Left hindlimb (tissue), 1 donor: ENCODE data around the gene AGR2.
"Not testable (repeated sequence)": the region's sequence is repeated elsewhere in the genome, so short reads cannot be mapped to it uniquely, and the experiment has no call there.

Experiments used
- DNase-seq: peaks from one replicate; pipeline ENCODE4 v3.0.0-alpha.2; 2018

Gene AGR2

DNA sequence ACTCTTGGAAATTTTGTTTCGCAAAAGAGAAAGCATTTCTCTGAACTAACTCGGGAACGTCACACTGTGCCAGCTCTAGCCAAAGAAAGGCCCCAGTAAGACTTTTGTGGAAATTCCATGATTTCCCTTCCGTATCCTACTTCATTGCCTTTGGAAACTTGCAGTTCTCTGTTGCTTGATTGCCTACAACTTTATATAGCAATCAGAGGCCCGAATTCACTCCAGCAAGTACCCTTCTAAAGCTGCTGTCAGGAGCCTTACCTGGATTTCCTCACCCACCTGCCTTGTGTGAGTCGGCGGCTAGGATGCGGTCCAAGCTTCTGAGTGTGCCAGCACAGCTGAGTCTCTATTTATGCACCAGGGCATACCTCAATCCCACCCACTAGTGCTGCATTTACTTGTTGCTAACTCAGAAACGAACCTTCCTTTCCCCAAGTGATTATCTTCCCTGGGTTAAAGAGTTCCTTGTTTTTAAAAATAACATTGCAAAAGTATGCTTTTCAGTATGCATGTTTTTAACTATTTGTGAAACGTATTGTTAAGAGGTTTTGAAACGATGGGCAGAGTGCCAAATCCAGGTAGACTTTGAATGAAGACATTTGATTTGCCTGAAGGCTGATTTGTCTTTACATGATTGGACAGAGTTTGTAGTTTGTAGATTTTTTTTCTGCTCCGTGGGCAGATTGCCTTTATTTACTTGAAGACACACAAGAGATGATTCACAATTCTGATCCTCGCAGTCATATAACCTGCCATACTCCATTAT lies at the start of gene AGR2:
Gene AGR2, minus strand, starts transcription at position 326 of the 766 bp plus-strand sequence. CDS start 3,203 bp downstream, outside the sequence.
- DNase-seq: no peak

DNA sequence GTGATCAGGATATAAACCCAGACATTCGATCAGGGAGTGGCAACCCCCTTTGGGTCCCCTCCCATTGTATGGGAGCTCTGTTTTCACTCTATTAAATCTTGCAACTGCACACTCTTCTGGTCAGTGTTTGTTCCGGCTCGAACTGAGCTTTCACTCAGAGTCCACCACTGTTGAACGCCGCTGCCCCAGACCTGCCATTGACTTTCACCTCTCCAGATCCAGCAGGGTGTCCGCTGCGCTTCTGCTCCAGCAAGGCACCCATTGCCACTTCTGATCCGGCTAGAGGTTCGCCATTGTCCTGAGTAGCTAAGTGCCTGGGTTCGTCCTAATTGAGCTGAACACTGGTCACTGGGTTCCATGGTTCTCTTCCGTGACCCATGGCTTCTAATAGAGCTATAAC lies 48.4 kb upstream of the AGR2 start:
- DNase-seq: not testable (repeated sequence)

DNA sequence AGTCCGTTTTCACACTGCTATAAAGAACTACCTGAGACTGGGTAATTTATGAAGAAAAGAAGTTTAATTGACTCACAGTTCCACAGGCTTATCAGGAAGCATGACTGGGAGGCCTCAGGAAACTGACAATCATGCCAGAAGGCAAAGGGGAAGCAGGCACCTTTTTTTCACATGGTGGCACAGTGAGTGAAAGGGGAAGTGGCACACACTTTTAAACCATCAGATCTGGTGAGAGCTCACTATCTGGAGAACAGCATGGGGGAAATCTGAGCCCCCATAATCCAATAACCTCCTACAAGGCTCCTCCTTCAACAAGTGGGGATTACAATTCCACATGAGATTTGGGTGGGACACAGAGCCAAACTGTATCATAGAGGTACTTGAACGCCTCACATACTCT lies 47.0 kb upstream of the AGR2 start:
- DNase-seq: no peak

DNA sequence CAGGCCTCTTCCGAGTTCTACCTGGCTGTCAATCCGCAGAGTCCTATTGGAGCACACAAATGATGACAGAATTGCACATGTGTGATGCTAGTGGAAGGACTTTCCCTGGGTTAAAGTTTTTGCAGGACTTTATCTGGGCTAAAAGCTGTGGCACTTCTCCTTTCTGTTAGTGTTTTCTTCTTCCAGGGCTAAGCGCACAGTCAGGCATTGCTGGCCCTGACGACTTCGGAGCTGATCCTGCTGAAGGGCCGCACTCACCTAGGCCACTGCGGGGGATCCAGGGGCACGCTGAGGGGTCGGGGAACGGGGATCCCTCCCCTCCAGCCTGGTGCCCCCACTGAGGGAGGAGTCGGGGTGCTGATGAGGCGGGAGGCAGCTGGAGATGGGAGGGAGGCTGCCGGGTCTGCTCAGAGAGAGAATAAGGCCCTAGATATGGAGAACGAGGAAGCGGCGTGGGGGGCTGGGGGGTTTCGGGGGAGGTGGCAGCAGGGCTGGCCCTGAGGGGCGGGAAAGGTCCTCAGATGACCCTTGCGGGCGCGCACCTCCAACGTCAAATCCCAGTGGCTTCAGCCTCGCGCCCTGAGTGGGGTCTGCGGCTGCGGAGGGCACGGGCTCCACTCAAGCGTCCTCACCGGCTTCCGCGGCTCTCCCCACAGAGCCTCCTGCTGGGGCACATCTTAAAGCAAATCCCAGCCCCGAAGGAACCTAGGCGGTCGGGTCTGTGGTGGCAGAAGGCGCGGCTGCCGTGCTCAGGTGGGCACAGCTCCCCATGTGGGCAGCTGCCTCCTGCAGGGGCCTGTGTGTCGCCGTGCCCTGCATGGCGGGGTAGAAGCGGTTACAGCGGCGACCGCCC lies 46.0 kb upstream of the AGR2 start:
- DNase-seq: no peak

DNA sequence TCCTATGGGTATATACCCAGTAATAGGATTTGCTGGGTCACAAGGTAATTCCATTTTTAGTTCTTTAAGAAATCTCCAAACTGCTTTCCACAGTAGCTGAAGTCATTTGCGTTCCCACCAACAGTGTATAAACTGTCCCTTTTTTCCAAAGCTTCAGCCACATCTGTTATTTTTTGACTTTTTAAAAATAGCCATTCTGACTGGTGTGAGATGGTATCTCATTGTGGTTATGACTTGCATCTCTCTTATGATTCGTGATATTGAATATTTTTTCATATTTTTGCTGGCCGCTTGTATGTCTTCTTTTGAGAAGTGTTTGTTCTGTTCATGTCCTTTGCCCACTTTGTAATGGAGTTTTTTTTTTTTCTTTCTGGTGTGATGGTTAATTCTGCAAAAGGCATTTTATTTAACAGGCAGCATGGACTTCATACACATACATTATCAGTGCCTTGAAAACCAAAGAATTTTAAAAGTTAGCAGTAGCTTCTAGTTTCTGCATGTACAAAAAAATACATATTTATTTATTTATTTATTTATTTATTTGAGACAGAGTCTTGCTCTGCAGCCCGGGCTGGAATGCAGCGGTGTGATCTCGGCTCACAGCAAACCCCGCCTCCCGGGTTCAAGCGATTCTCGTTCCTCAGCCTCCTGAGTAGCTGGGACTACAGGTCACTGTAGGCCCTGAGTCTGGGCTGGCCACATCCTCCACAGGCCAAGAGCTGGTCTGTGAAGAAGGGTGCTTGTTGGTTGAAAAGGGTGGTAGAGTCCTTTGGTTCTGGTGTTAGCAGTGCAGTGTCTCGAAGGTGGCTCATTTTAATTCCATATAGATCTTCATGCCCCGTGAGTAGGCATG lies 44.7 kb upstream of the AGR2 start:
- no peak for DNase-seq

DNA sequence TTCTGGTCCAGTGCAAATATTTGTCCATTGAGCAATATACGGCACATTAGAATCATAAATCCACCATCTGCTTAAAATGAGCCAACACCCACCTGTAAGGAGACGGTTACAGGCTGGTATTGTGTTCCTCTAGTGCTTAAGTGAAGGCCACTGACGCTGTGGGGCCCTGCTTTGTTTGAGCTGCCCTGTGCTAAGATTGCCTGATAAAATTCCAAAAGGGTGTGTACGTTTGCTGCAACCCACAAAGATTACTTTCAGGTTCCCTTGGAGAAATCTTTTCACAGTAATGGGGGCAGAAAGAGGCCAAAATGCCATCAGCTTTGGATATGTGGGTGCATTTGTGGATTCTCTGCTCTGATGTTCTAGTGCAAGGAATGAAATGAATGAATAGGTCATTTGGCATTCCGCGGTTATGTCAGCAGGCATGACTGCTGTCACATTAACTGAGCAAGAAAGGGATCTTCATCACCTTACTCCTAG lies 42.6 kb upstream of the AGR2 start:
- DNase-seq: no peak

DNA sequence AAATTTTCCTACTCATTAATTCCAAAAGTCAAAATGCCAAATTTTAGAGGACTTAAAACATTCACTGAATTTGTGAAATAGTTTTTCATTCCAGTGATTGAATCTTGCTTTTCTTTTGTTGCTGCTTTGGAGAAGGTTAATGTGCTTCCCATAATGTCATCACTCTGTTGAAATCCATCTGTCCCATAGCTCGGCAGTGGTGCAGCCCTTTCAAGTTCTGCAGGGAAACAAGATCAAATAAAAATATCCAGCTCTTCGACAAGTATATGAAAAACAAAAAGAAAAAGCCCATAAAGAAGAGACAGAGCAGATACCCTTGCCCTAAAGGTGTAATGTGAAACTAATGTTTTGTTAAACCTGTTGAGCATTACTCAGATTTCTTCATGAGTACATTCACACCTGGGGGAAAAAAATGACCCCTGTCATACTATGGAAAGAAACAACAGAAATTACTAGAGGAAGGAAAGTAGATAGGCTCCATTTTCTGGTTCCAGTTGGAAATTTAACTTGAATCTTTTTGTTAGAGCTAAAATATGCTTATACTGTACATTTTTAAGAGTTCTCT lies 41.9 kb upstream of the AGR2 start:
- DNase-seq: no peak

DNA sequence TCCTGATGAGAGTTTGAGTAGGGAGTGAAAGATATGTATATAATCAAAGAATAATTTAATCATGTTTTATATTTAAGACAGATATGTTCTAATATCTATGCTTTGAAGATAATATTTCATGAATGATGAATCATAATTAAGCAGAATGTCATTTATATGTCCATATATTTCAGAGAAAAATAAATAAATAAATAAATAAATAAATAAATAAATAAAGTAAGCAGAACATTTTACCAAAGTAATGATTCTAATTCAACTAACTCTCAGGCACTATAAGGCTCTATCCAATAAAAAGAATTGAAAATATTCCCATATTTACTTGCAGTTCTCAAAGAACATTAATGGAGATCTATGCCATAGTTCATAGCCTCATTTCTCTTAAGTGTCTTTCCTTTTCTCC lies 40.9 kb upstream of the AGR2 start:
- DNase-seq: no peak

DNA sequence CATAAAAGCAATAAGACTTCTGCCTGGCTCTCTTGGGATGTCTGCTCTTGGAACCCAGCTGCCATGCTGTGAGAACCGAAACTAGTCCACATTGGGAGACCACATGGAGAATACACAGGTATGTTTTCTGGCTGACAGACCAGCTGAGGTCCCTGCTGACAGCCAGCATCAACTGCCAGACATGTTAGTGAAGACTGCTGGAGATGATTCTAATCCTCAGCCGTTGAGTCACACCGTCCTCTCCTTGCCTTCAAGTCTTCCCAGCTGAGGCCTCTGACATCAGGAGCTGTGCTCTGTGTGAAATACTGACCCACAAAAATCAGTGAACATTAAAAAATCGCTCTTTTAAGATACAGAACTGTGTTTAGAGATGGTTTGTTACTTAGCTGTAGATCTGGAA lies 36.9 kb upstream of the AGR2 start:
- DNase-seq: no peak

DNA sequence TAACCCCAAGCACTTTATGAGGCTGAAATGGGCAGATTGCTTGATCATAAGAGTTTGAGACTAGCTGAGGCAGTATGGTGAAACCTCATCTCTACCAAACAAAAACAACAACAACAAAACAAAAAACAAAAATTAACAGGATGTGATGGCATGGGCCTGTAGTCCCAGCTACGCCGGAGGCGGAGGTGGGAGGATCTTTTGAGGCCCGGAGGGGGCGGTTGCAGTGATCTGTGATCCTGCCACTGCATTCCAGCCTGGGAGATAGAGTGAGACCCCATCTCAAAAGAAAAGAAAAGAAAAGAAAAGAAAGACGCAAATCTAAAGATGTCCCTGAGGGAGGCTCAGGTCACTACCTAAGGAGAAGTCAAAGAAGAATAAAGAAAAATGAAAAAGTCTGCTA lies 35.3 kb upstream of the AGR2 start:
- DNase-seq: no peak

DNA sequence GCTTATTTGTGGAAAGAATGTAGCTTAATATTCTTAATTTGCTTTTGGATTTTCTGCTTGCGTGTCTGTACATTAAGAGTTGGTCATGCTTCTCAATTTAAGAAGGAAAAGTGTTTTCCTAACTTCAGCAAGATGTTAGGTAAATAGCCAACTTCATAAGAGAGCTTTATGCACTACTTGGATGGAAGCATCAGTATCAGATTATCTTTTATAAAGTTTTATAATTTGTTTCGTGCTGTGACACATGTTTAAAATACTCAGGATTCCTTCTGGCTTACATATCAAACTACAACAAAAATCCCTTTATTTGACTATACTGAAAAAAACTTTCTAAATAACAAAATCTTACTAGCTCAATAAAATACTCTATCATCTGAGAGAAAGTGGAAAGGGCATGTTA lies 34.8 kb upstream of the AGR2 start:
- DNase-seq: no peak

DNA sequence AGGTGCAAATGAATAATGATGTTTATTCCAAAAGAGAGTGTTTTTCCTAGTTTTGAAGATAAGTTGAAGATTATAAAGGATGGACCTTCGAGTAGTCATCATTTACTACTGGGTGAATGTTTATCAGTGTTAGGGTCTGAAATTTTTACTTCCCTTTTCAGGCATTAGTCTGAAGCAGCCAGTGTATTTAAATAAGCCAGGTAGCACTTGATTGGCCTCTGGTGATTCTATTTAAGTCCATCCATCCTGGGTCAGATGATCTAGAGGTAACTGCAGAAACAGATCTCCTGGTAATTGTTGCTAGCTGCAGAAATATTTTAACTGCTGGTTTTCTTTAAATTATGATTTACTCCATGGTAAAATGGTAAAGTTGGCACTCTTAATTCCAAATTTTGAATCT lies 34.1 kb upstream of the AGR2 start:
- DNase-seq: no peak

DNA sequence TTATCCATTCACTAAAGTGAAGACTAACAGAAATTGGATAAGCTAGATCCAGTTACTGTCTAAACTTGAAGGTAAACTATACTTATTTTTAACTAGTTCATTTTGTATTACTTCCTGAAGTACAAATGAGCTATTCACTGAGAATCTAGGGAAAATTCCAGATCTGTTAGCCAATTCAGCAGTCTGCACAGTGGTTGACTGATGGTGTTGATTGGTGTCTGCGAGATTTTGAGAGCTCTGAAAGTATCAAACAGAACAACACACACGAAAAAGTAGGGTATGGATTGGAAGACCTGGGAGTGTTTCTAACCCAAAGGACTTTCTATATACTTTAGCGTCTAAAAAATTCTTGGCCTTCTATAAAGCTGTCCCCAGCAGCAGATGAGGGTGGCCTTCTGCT lies 33.6 kb upstream of the AGR2 start:
- DNase-seq: no peak

DNA sequence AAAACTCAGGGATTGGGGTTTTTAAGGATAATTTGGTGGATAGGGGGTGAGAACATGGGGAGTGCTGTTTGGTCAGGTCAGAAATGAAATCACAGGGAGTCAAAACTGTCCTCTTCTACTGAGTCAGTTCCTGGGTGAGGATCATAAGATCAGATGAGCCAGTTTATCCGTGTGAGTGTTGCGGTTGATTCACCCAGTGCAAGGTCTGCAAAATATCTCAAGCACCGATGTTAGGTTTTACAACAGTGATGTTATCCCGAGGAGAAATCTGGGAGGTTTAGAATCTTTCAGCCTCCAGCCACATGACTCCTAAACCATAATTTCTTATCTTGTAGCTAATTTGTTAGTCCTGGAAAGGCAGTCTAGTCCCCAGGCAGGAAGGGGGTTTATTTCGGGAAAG lies 31.7 kb upstream of the AGR2 start:
- DNase-seq: no peak

DNA sequence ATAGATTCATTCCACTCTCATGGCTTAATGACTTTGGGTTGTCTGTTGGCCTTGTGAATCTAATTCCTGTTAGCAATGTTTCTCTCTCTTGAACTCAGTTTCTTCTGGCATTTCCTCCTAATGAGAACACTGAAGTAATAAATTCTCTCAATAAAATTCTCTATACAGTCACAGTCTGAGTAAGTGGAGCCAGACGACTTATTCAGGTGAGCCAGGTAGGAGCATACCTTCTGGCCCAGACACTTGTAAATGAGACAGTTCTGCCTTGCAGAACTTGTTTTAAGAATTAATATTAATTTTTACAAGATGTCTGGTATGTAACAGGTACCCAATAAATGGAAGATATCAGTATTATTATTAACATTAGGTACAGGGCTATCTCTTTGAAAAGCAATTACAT lies 28.6 kb upstream of the AGR2 start:
- DNase-seq: no peak

DNA sequence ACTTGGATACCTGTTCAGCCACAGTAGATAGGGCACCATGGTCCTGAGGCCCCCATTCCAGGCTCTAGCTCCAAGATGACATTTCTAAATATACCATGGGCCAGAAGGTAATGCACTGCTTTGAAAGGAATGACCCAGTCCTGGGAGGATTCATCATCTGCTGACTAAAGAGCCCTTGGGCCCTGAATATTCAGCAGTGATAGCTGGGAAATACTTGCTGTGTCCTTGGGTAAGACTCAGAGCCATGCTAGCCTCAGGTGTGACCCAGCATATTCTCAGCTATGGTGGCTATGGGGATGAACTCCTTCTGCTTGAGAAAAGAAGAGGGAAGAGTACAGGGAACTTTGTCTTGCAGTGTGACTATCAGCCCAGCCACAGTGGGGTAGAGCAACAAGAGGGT lies 21.3 kb upstream of the AGR2 start:
- DNase-seq: no peak

DNA sequence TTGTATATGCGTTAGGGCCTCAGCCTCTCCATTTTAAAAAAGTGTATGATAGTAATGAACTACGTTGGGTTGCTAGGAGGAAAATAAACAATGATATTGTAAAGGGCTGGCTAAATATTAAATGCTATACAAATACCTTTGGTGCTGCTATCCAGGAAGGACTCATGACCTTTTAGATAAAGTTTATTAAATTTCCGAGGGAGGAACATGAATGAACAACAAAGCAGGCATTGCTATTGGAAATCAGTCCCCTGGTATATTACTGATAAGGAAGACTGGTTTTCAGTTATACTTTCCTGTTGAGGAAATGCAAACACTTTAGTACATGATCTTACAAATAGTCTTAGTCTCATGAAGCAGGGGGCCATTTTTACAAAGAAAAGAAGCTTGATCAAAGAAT lies 17.2 kb upstream of the AGR2 start:
- DNase-seq: no peak

DNA sequence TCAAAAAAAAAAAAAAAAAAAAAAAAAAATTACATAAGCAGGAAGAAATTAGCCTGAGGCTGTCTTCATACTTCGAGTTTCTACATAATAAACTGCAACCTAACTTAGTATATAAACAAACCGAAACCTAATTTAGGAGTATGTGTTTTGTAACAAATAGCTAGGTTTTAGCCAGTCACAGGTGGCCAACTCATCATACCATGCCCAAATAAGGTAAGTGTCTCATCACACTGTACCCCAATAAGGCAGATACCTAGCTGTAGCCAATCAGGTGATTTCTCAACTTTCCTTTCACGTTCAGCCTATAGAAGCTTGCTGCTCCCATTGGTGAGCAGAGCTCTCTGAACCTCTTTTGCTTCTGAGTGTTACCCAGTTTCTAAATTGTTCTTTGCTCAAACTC lies 13.9 kb upstream of the AGR2 start:
- no peak for DNase-seq

DNA sequence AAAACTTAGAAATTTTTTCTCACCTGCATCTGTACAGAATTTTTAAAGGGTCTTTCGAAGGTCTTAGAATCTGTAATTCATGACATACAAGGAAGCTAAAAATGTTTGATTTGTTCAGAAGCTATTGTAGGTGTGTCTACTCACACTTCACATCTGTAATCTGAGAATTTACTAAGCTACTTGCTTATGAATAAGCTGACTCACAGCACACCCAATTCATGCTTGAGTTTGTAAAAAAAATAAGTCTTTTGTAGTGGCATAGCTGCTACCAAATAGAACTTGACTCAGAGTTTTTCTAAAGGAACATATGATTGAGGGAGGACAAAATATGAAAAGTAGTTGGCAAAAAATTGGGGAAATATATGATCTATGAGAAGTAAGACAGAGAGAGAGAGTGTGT lies 12.7 kb upstream of the AGR2 start:
- no peak for DNase-seq

DNA sequence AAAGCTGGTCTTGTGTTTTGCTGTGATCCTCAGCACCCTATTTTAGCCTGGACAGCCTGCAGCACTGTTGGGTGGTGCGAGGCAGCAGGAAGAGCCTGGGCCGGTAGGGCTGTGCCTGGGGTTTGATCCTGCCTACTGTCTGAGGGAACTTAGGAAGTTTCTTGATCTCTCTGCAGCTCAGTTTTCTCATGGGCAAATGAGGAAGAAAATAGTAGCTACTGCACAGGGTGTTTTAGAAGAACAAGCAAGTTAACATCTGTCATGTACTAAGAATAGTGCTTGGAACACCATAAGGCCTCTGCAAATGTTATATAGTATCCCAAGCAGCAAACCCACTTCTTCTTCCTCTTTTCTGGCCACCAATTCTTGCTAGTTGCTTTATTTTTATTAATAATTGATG lies 12.0 kb upstream of the AGR2 start:
- no peak for DNase-seq

DNA sequence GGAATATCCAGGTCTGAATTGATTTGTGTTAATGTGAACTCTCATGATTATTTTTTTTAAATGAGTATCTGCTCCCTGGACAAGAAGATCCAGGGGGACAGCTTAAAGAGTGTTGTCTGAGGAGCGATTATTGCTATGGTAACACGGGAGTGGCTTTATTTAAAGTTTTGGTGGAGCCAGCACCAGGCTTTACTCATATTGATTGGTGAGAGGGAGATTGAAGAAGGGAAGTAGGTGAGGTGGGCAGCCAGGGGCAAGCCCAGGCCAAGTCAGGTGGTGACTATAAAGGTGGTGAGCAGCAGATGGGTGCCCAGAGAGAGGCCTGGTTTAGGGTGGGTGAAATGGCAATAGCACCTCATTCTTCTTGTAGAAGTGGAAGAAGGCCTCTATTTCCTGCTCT lies 10.2 kb upstream of the AGR2 start:
- DNase-seq: no peak

DNA sequence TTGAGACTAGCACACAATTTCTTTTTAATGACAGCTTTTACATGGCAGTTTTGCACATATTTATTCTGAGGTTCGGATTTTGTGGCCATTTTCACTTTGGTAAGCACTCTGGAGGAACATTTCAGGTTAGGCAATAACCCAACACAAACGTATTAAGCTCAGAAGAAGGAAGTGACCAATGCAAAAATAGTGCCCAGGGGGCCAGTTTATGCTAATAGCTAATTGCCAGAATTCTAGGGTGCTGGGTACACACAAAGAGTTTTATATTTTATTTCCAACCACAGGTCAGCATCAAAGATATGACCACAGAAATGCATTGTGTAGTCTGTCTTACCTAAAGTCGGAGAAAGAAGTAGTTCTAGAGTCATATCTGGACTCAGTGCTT lies 8.4 kb upstream of the AGR2 start:
- DNase-seq: no peak
